ENCODE measurements around the gene PRKACA.

Gene PRKACA

GRCh38 chr19:14115756-14116155 lies 1.8 kb downstream of the PRKACA start:
- DNase-seq: no peak

GRCh38 chr19:14114854-14115253 lies 2.7 kb downstream of the PRKACA start:
- DNase-seq: peak; percentile 84

DNA sequence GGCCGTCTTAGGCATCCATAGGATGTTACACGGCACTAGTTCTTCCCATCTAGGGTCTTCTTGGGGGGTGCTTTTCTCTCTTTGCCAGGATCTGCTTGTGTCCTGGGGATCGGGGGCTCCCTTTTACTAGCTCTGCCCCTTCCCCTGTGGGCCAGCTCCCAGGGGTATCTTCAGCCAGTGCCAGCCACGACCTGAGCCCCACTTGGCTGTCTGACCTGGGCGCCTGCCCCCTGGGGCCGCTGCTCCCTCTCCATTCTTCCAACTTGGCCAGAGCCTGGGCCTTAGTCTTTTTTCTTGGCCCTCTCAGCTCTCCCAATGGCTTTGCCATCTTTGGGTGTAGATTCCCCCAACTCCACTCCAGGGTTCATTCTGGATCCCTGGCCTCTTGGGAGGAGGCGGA lies 3.1 kb downstream of the PRKACA start:
- DNase-seq: no peak

- peak; percentile 78 for DNase-seq
These were observed 3.7 kb downstream of the PRKACA start for GRCh38 chr19:14113762-14114414.

- no peak for DNase-seq
These were observed 4.7 kb downstream of the PRKACA start for GRCh38 chr19:14112809-14113385.

- no peak for DNase-seq
These were observed 5.3 kb downstream of the PRKACA start for GRCh38 chr19:14112051-14112808.

GRCh38 chr19:14111486-14111885 lies 6.1 kb downstream of the PRKACA start:
- DNase-seq: no peak

- DNase-seq: no peak
These were observed 6.9 kb downstream of the PRKACA start for GRCh38 chr19:14110650-14111049.

GRCh38 chr19:14107581-14108461 lies 9.7 kb downstream of the PRKACA start:
- DNase-seq: no peak

DNA sequence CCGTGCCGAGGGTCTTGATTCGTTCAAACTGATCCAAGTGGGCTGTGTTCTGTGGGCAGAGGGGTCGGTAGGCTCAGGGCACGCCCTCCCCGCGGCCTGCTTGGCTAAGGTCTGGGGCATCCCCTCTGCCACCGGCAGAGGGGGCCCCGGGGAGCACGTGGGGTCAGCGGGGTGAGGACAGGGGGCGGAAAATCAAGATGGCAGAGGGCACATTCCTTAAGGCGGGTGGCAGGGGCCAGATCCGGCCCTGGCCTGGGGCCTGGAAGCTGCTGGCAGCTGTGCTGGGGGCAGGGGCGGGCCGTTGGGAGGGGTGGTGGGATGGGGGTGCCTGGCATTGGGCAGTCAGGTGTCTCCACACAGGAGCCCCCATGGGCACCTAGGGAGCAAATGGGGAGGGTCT lies 10.7 kb downstream of the PRKACA start:
- DNase-seq: no peak

- DNase-seq: no peak
These were observed 11.9 kb downstream of the PRKACA start for GRCh38 chr19:14105680-14106079.

DNA sequence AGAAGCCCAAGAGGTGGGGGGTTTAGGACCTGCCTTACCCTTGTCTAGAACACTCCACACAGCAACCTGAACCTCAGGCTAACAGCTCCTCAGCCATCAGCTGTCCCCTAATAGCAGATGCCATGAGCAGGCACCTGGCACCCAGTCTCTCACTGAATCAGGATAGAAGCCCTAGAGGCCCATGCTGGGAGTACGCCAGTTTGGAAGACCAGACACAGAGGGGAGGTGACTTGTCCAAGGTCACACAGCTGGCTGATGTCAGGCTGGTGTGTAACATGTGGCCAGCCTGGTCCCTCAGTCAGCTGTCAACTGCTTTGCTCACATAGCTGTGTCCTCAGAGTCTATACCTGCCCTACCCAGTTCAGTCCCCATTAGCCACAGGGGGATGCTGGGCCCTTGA lies 14.3 kb downstream of the PRKACA start:
- DNase-seq: no peak

DNA sequence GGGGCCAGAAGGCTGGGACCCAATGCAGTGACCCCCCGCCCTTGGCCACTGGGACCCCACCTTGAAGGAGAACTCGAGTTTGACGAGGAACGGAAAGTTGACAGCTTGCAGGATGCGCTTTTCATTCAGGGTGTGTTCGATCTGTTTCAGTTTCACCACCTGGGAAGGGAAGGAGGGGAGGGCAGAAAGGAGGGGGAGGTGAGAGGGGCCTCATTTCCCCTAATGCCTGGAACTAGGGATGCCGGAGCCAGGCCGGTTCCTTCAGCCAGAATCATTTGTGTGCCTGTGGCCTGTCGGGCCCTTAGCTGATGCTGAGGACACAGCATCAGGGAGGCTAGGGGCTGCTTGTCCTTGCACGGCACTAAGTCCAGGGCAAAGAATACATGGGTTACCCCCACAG lies 14.8 kb downstream of the PRKACA start:
- no peak for DNase-seq

DNA sequence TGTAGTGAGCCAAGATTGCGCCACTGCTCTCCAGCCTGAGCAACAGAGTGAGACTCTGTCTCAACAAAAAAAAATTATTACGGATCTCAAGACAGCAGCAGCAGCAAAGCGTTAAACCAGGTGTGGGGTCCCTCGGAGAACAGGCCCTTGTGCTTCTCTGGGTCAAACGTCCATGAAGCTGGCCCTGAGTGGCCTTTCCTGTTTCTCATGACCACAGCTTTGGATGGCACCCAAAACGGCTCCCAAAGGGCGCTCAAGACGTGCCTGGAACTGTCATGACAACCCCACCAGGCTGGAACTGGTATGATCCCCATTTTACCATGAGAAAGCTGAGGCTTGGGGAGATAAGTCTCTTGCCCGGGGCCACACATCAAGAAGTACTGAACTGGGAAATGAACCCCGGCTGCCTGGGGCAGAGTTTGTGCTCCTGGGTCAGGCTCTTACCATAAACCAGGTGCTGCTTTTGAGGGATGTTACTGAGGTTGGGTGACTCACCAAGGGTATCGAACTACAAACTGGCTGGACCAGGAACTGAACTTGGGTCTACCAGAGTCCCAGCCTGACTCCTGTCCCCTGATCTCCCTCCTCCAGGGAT lies 15.4 kb downstream of the PRKACA start:
- no peak for DNase-seq

GRCh38 chr19:14101003-14101545 lies 16.5 kb downstream of the PRKACA start:
- DNase-seq: no peak

GRCh38 chr19:14097532-14098151 lies 19.9 kb downstream of the PRKACA start:
- no peak for DNase-seq

- no peak for DNase-seq
These were observed 21.1 kb downstream of the PRKACA start for GRCh38 chr19:14096272-14096992.

DNA sequence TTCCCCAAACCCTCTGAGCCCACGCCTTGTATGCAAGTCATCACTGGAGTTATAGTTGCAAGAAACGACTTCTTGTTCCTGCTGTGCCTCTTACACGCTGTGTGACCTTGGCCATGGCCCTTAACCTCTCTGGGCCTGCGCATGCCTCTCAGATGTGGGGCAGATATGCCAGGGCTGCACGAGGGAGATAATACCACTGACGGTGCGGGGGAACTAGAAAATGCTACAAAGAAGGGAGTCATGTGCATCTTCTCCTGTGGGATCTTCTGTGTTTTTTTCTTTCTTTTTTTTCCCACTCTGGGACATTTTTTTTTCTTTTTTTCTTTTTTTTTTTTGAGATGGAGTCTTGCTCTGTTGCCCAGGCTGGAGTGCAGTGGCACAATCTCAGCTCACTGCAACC lies 22.7 kb downstream of the PRKACA start:
- no peak for DNase-seq

DNA sequence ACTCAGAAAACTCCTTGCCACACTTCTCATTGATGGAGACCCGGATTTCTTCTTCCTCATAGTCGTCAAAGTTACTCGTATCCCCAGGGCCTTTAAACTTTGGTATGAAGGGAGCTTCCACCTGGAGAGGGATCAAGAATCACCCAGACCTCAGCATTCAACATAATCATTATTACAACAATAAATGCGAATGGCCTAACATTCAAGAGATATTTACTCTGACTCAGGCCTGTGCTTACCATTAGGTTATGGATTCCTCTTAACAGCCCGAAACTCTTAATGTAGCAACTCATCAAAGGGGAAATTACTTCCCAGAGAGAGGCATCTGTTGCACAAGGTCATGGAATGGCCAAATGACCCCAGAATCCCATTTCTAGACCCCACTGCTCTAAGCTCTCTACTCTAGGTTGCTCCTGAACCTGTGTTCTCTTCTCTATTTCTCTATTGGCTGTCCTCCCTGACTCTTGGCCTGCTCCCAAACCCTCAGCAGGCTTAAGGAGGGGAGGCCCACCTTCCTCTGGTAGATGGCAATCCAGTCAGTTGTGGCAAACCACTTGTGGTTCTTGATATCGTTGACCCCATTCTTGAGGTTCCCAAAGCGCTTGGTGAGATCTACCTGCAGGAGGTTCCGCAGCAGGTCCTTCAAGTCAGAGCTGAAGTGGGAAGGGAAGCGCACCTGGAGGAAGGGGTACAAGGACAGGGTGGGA lies 24.3 kb downstream of the PRKACA start:
- no peak for DNase-seq

DNA sequence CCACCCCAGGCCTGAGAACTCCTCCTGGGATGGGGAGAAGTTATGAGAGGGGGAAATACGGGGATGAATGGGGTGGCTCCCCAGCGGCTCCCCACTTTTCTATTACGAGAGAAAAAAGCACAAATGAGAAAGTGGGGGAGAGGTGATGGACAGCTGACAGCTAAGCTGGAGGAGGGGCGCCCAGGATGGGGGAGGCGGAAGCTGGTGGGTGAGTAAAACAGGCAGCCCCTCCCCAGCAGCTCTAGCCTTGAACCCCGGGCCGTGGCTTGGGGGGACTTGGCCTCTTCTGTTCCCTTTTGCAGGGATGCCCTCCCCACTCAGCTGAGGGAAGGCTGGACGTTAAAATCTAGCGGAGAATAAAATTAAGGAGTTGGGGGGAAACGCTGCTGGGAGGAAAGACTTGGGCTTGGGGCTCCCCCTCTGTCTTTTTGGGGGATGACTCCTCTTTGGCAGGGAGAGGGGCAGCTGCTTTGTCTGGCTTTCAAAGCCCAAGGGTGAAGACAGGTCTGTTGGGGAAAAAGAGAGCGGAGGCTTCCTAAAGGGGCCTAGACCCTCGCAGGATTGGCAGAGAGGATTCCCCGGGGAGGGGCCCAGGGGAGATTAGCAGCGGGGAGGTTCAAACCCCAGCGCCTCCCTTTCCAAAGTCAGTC lies 25.6 kb downstream of the PRKACA start:
- DNase-seq: no peak
